ENCODE measurements around the gene CYCS.

- no peak for TF ChIP-seq ZNF274 (IDR thresholded peaks at IDR 0.05; ENCODE audit: low read depth, low read length)
- TF ChIP-seq SUZ12 (IDR thresholded peaks at IDR 0.05; ENCODE audit: extremely low read depth, insufficient read depth, insufficient read length): no peak
These were observed 23.2 kb downstream of the CYCS start for GRCh38 chr7:25101817-25102216.
